ENCODE measurements around the gene PCK2. TPM values are rescaled to one million over a fixed set of nuclear protein-coding genes. Genes with fewer than 3 reads are reported as not detected.

PCK2 gene
- total RNA-seq, 4 donors from 2014 or later, result 15.4 to 29.0 (median 21.0) TPM

DNA sequence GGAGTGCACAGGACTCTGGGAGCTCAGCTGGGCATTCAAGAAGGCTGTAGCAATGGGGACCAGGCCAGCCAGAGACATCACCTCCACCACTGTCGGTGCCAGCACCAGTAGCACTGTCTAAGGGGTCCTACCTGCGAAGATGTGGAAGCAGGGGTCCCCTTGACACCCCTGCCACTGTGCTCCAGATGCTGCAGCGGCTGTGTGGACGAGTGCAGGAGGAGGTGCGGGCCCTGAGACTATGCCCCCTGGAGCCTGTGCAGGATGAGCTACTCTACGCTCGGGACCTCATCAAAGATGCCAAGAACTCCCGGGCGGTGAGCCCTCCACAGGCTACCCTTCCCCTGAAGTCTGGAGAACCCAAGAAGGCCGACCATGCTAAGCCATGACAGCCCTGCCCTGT lies 33.7 kb upstream of the PCK2 start:
- intact Hi-C loops (cut with DNase I; ENCODE audit: low total_unique reads), result no loop called here
- no peak for DNase-seq (ENCODE audit: low spot score in 2 of 2)
- WGBS, 2 donors, result 88 to 90% methylated on average over 9 to 10 of the region's 10 CpGs
- TF ChIP-seq, protein P1, sequence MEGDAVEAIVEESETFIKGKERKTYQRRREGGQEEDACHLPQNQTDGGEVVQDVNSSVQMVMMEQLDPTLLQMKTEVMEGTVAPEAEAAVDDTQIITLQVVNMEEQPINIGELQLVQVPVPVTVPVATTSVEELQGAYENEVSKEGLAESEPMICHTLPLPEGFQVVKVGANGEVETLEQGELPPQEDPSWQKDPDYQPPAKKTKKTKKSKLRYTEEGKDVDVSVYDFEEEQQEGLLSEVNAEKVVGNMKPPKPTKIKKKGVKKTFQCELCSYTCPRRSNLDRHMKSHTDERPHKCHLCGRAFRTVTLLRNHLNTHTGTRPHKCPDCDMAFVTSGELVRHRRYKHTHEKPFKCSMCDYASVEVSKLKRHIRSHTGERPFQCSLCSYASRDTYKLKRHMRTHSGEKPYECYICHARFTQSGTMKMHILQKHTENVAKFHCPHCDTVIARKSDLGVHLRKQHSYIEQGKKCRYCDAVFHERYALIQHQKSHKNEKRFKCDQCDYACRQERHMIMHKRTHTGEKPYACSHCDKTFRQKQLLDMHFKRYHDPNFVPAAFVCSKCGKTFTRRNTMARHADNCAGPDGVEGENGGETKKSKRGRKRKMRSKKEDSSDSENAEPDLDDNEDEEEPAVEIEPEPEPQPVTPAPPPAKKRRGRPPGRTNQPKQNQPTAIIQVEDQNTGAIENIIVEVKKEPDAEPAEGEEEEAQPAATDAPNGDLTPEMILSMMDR (IDR thresholded peaks at IDR 0.05), result no peak
- TF ChIP-seq POLR2A (IDR thresholded peaks at IDR 0.05), result no peak
- no peak overlapping the region for H3K4me3 ChIP-seq (ENCODE audit: low read depth, poor library complexity, severe bottlenecking)

DNA sequence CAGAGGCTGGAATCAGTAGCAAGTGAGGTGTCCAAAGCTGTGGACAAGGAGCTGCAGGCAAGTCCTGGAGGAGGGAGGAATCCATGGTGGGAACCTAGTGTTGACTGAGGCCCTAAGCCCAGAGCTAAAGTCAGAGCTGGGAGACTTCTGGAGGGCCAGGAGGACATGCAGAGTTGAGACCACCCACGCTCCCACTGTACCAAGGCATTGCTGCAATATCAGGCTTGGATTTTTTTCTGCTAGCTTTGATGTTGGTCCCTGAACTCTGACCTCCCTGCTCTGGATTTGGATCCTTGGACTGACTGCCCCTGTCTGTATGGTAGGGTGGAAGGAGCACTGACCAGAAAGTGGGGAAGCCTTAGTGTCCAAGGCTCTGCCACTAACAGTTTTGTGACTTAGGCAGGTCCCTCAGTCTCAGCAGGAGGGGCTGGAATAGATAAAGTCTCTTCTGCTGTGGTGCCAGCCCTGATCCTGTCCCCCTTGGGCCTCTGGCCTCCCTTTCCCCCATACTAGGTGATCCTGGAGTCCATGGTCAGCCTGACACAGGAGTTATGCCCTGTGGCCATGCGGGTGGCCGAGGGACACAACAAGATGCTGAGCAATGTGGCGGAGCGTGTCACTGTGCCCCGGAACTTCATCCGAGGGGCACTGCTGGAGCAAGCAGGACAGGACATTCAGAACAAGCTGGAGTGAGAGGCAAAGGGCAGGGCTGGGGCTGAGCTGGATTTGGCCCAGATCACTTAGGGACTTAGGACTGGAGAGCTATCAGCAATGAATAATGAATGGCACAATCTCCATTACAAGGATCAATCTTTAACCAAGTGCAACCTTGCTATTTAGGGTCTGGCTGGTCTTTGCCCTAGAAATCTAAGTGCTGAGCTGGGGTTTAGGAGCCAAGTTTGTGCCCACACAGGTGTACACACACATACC lies 32.9 kb upstream of the PCK2 start:
- TF ChIP-seq, protein P1 (IDR thresholded peaks at IDR 0.05), result no peak
- no peak for TF ChIP-seq POLR2A (IDR thresholded peaks at IDR 0.05)
- WGBS, 2 donors, result 92 to 96% methylated on average over 7 of the region's 7 CpGs
- DNase-seq (ENCODE audit: low spot score in 2 of 2), result no peak
- H3K4me3 ChIP-seq (ENCODE audit: low read depth, poor library complexity, severe bottlenecking), result no peak overlapping the region
- intact Hi-C loops (cut with DNase I; ENCODE audit: low total_unique reads), result no loop called here

- TF ChIP-seq POLR2A (IDR thresholded peaks at IDR 0.05), result no peak
- TF ChIP-seq, protein P1 (IDR thresholded peaks at IDR 0.05), result peak in 1 of 3 donors; percentile 19
- WGBS, 2 donors, result 88 to 93% methylated on average over 12 to 13 of the region's 14 CpGs
- H3K4me3 ChIP-seq (ENCODE audit: low read depth, poor library complexity, severe bottlenecking), result no peak overlapping the region
- no peak for DNase-seq (ENCODE audit: low spot score in 2 of 2)
- intact Hi-C loops (cut with DNase I; ENCODE audit: low total_unique reads), result no loop called here
Observed at GRCh38 chr14:24062216-24062980, 31.7 kb upstream of the PCK2 start.

GRCh38 chr14:24063263-24063836 lies 30.8 kb upstream of the PCK2 start:
- H3K4me3 ChIP-seq (ENCODE audit: low read depth, poor library complexity, severe bottlenecking), result no peak overlapping the region
- WGBS, 2 donors, result 69 to 73% methylated on average over 4 of the region's 4 CpGs
- intact Hi-C loops (cut with DNase I; ENCODE audit: low total_unique reads), result no loop called here
- TF ChIP-seq POLR2A (IDR thresholded peaks at IDR 0.05), result no peak
- TF ChIP-seq, protein P1 (IDR thresholded peaks at IDR 0.05), result no peak
- DNase-seq (ENCODE audit: low spot score in 2 of 2), result no peak

DNA sequence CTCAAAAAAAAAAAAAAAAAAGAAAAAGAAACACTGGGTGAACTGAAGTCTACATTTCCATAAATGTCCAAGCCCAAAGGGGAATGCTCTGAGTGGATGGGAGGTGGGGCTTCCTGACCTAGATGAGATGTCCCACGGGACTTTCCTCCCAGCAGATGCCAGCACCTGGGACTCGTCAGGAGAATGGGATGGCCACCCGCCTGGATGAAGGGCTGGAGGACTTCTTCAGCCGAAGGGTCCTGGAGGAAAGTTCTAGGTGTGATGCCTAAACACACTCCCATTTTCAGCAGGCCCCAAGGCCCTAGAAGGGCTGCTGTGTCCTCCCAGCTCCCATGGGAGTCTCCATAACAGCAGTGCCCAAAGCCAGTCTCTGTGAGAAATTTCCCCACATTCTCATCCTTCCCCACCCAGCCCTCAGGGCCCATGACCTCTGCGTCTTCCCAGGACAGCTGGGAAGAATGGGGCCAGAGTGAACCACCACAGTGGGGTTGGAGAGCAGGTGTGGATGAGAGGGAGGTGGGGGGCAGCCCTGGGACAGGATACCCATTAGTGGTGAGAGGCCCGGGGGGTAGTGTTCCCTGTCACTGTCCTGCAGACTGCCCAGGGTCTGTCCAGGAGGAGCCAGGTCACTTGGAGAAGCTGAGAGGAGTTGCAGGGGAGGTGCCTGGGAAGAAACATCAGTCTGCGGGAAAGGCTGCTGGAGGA lies 29.9 kb upstream of the PCK2 start:
- WGBS, 2 donors, result 78 to 85% methylated on average over 7 of the region's 7 CpGs
- no peak for DNase-seq (ENCODE audit: low spot score in 2 of 2)
- TF ChIP-seq, protein P1 (IDR thresholded peaks at IDR 0.05), result no peak
- no peak for TF ChIP-seq POLR2A (IDR thresholded peaks at IDR 0.05)
- H3K4me3 ChIP-seq (ENCODE audit: low read depth, poor library complexity, severe bottlenecking), result no peak overlapping the region
- intact Hi-C loops (cut with DNase I; ENCODE audit: low total_unique reads), result no loop called here

Measured in lower leg skin (tissue), 4 donors.